C4-2B (cell line): ENCODE data around the gene STK4.

Experiments
- ZFX ChIP-seq: fragments of 450-650 bp; IDR thresholded peaks from 2 replicates; pipeline ENCODE4 v1.6.1; 2017
- TF ChIP-seq, protein P1 (sequence below): fragments of 450-650 bp; conservative IDR thresholded peaks from 2 replicates; pipeline ENCODE4 v1.5.1; 2017; ENCODE audit warnings: mild to moderate bottlenecking

DNA sequence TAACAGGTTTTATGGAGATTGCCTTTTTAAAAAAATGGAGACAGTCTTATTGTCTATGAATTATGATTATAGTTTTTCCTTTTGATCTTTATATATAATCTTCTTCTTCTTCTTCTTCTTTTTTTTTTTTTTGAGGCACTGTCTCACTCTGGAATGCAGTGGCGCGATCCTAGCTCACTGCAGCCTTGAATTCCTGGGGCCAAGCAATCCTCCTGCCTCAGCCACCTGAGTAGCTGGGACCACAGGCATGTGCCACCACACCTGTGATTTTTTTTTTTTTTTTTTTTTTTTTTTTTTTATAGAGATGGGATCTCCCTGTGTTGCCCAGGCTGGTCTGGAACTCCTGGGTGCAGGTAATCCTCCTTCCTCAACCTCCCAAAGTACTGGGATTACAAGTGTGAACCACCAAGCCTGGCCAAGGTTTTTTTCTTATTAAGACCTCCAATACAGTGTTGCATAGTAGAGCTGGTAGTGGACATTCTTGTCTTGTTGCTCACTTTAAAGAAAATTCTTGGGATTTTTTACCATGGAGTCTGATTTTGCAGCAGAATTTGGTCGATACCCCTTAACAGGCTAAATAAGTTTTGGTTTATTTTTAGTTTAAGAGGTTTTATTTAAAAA, 46.5 kb downstream of the STK4 start:
- TF ChIP-seq, protein P1, sequence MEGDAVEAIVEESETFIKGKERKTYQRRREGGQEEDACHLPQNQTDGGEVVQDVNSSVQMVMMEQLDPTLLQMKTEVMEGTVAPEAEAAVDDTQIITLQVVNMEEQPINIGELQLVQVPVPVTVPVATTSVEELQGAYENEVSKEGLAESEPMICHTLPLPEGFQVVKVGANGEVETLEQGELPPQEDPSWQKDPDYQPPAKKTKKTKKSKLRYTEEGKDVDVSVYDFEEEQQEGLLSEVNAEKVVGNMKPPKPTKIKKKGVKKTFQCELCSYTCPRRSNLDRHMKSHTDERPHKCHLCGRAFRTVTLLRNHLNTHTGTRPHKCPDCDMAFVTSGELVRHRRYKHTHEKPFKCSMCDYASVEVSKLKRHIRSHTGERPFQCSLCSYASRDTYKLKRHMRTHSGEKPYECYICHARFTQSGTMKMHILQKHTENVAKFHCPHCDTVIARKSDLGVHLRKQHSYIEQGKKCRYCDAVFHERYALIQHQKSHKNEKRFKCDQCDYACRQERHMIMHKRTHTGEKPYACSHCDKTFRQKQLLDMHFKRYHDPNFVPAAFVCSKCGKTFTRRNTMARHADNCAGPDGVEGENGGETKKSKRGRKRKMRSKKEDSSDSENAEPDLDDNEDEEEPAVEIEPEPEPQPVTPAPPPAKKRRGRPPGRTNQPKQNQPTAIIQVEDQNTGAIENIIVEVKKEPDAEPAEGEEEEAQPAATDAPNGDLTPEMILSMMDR: no peak
- TF ChIP-seq ZFX: no peak
